GM12878 (cell line): ENCODE results near the gene DNMBP. TPM values are rescaled to one million over a fixed set of nuclear protein-coding genes. Genes with fewer than 3 reads are reported as not detected.
A peak's percentile ranks its signal among the peaks of the same experiment; 100 is the strongest.

Experiments used
- CBFB ChIP-seq: IDR thresholded peaks from 2 replicates; pipeline ENCODE4 v1.6.1; 2016; ENCODE audit warnings: antibody characterized with exemption, low read depth
- EED ChIP-seq: sonication (generic); IDR thresholded peaks from 2 replicates; pipeline ENCODE4 v1.6.1; 2016; ENCODE audit warnings: antibody characterized with exemption, low read depth
- ETV6 ChIP-seq, 2 experiments: fragments of 450-650 bp in 1 of 2; IDR thresholded peaks in 1 of 2; conservative IDR thresholded peaks in 1 of 2; 2 replicates each; pipeline ENCODE4 v1.6.1; 2014; ENCODE audit warnings: antibody characterized with exemption in 1 of 2, borderline replicate concordance in 1 of 2, low read depth in 1 of 2, mild to moderate bottlenecking in 1 of 2, moderate library complexity in 1 of 2
- IKZF1 ChIP-seq: fragments of 450-650 bp; conservative IDR thresholded peaks from 2 replicates; pipeline ENCODE4 v1.6.1; 2017; ENCODE audit warnings: antibody characterized with exemption, mild to moderate bottlenecking
- IKZF2 ChIP-seq, 2 experiments: fragments of 450-650 bp; IDR thresholded peaks; 2 replicates each; pipeline ENCODE4 v1.6.1; 2017; ENCODE audit warnings: mild to moderate bottlenecking in 2 of 2, moderate library complexity in 2 of 2
- MEF2A ChIP-seq: IDR thresholded peaks from 2 replicates; pipeline ENCODE4 v1.6.1; 2011; ENCODE audit warnings: low read depth, mild to moderate bottlenecking, low read length, moderate library complexity; ENCODE audit not compliant: insufficient read depth
- NBN ChIP-seq: fragments of 450-650 bp; IDR thresholded peaks from 2 replicates; pipeline ENCODE4 v1.6.1; 2016
- NFIC ChIP-seq: IDR thresholded peaks from 2 replicates; pipeline ENCODE4 v1.6.1; 2012; ENCODE audit warnings: low read depth, mild to moderate bottlenecking, inconsistent platforms, low read length, moderate library complexity
- RUNX3 ChIP-seq: IDR thresholded peaks from 2 replicates; pipeline ENCODE4 v1.6.1; 2012; ENCODE audit warnings: low read length, inconsistent platforms
- SMARCA5 ChIP-seq: fragments of 450-650 bp; IDR thresholded peaks from 2 replicates; pipeline ENCODE4 v1.6.1; 2017; ENCODE audit warnings: mild to moderate bottlenecking
- SMC3 ChIP-seq: IDR thresholded peaks from 2 replicates; pipeline ENCODE4 v1.6.1; 2011; ENCODE audit warnings: low read length, improper control_type of control experiment, borderline replicate concordance
- SPI1 ChIP-seq: IDR thresholded peaks from 2 replicates; pipeline ENCODE4 v1.6.1; 2011; ENCODE audit warnings: low read depth, mild to moderate bottlenecking, low read length, moderate library complexity, borderline replicate concordance; ENCODE audit not compliant: insufficient read depth
- ZNF384 ChIP-seq: IDR thresholded peaks from 2 replicates; pipeline ENCODE4 v1.6.1; 2012; ENCODE audit warnings: low read depth, mild to moderate bottlenecking, low read length, improper control_type of control experiment, borderline replicate concordance
- polyA plus RNA-seq, 11 experiments: library from polyadenylated mRNA; depleted of rRNA in 4 of 11; unstranded in 6 of 11; stranded (reverse) in 5 of 11; fragments of >200 nt; fragmentation: Nextera tagmentation in 4 of 11; fragmentation: Illumina TruSeq in 1 of 11; extraction: Ambion mirVana in 4 of 11; extraction: Trizol in 1 of 11; gene quantifications; 1 replicate in 1 of 11; 2 replicates in 10 of 11; pipeline versions ENCODE4 v1.2.1 to v1.2.3, GENCODE V29; 2011 to 2016; ENCODE audit warnings: inconsistent platforms in 2 of 11, missing spikeins in 2 of 11, low read depth in 1 of 11
- total RNA-seq, 4 experiments: library from RNA; depleted of rRNA in 3 of 4; stranded (reverse); fragments of >200 nt in 3 of 4; fragmentation: Illumina TruSeq in 1 of 4; extraction: Trizol in 1 of 4; gene quantifications; 2 replicates each; pipeline versions ENCODE4 v1.2.1 to v1.2.3, GENCODE V29; 2013 to 2021
- TF ChIP-seq, protein P1 (sequence below): fragments of 450-650 bp; IDR thresholded peaks from 2 replicates; pipeline ENCODE4 v1.6.1; 2017; ENCODE audit warnings: low read depth, mild to moderate bottlenecking, moderate library complexity
- TF ChIP-seq, protein P2 (sequence below): IDR thresholded peaks from 2 replicates; pipeline ENCODE4 v1.6.1; 2012; ENCODE audit warnings: low read length, inconsistent platforms
- TF ChIP-seq, protein P3 (sequence below): fragments of 450-650 bp; IDR thresholded peaks from 2 replicates; pipeline ENCODE4 v1.6.1; 2017; ENCODE audit warnings: mild to moderate bottlenecking, moderate library complexity
- TF ChIP-seq, protein P4 (sequence below): IDR thresholded peaks from 2 replicates; pipeline ENCODE4 v1.6.1; 2012; ENCODE audit warnings: low read depth, low read length, improper control_type of control experiment
- TF ChIP-seq, protein P5 (sequence below): fragments of 450-650 bp; formaldehyde crosslinking; IDR thresholded peaks from 2 replicates; pipeline ENCODE4 v1.4.0; 2022; ENCODE audit warnings: mild to moderate bottlenecking, moderate library complexity

DNMBP gene
- total and polyA plus RNA-seq, 10 of the 15 experiments (the other 5 are each of a cell fraction or from before 2014, with no cell fraction given): 7.1 to 45.0 (median 22.0) TPM

DNA sequence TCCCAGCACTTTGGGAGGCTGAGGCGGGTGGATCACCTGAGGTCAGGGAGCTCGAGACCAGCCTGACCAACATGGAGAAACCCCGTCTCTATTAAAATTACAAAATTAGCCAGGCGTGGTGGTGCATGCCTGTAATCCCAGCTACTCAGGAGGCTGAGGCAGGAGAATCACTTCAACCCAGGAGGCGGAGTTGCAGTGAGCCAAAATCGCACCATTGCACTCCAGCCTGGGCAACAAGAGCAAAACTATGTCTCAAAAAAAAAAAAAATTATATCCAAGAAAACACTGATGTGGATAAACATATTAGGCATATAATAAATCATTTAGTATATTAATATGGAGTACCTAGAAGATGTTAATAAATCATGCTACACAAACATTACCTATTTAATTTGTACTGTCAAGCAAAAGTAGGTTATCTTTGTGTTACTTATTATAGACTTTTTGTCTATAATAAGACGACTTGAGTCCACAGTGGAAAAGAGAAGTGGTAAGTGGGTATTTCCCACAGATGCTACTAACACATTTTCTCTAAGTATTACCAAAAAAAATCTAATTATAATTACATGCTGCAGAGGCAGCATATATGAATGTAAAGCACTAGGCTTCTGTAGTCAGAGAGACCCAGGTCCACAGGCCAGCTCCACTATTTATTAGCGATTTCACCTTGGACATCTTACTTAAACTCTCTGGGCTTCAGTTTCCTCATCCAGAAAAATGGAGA is 34.5 kb downstream of the DNMBP start (continued):
- TF ChIP-seq IKZF1 (peak; percentile 42; the same call in 1 of the 2 replicates), SMARCA5 (no peak), NFIC (peak; percentile 63), RUNX3 (peak; percentile 72), ETV6 (conservative IDR thresholded peaks at IDR 0.05 in 1 of 2, IDR thresholded peaks at IDR 0.05 in 1 of 2; ENCODE audit: borderline replicate concordance in 1 of 2, low read depth in 1 of 2) (no peak), EED (no peak), NBN (0 out of 2 replicates have a peak, but pooled peaks have one; percentile 33), SPI1 (peak; percentile 85), MEF2A (peak; percentile 92), IKZF2 (IDR thresholded peaks at IDR 0.05) (no peak), ZNF384 (peak; percentile 27; the same call in 1 of the 2 replicates), SMC3 (no peak), CBFB (no peak)
- TF ChIP-seq, protein P1, sequence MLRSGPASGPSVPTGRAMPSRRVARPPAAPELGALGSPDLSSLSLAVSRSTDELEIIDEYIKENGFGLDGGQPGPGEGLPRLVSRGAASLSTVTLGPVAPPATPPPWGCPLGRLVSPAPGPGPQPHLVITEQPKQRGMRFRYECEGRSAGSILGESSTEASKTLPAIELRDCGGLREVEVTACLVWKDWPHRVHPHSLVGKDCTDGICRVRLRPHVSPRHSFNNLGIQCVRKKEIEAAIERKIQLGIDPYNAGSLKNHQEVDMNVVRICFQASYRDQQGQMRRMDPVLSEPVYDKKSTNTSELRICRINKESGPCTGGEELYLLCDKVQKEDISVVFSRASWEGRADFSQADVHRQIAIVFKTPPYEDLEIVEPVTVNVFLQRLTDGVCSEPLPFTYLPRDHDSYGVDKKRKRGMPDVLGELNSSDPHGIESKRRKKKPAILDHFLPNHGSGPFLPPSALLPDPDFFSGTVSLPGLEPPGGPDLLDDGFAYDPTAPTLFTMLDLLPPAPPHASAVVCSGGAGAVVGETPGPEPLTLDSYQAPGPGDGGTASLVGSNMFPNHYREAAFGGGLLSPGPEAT: peak; percentile 77
- TF ChIP-seq, protein P2, sequence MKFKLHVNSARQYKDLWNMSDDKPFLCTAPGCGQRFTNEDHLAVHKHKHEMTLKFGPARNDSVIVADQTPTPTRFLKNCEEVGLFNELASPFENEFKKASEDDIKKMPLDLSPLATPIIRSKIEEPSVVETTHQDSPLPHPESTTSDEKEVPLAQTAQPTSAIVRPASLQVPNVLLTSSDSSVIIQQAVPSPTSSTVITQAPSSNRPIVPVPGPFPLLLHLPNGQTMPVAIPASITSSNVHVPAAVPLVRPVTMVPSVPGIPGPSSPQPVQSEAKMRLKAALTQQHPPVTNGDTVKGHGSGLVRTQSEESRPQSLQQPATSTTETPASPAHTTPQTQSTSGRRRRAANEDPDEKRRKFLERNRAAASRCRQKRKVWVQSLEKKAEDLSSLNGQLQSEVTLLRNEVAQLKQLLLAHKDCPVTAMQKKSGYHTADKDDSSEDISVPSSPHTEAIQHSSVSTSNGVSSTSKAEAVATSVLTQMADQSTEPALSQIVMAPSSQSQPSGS: peak; percentile 48; the same call in 1 of the 2 replicates
- TF ChIP-seq, protein P3, sequence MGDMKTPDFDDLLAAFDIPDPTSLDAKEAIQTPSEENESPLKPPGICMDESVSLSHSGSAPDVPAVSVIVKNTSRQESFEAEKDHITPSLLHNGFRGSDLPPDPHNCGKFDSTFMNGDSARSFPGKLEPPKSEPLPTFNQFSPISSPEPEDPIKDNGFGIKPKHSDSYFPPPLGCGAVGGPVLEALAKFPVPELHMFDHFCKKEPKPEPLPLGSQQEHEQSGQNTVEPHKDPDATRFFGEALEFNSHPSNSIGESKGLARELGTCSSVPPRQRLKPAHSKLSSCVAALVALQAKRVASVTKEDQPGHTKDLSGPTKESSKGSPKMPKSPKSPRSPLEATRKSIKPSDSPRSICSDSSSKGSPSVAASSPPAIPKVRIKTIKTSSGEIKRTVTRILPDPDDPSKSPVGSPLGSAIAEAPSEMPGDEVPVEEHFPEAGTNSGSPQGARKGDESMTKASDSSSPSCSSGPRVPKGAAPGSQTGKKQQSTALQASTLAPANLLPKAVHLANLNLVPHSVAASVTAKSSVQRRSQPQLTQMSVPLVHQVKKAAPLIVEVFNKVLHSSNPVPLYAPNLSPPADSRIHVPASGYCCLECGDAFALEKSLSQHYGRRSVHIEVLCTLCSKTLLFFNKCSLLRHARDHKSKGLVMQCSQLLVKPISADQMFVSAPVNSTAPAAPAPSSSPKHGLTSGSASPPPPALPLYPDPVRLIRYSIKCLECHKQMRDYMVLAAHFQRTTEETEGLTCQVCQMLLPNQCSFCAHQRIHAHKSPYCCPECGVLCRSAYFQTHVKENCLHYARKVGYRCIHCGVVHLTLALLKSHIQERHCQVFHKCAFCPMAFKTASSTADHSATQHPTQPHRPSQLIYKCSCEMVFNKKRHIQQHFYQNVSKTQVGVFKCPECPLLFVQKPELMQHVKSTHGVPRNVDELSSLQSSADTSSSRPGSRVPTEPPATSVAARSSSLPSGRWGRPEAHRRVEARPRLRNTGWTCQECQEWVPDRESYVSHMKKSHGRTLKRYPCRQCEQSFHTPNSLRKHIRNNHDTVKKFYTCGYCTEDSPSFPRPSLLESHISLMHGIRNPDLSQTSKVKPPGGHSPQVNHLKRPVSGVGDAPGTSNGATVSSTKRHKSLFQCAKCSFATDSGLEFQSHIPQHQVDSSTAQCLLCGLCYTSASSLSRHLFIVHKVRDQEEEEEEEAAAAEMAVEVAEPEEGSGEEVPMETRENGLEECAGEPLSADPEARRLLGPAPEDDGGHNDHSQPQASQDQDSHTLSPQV: no peak
- TF ChIP-seq, protein P4, sequence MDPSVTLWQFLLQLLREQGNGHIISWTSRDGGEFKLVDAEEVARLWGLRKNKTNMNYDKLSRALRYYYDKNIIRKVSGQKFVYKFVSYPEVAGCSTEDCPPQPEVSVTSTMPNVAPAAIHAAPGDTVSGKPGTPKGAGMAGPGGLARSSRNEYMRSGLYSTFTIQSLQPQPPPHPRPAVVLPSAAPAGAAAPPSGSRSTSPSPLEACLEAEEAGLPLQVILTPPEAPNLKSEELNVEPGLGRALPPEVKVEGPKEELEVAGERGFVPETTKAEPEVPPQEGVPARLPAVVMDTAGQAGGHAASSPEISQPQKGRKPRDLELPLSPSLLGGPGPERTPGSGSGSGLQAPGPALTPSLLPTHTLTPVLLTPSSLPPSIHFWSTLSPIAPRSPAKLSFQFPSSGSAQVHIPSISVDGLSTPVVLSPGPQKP: no peak
- TF ChIP-seq, protein P5, sequence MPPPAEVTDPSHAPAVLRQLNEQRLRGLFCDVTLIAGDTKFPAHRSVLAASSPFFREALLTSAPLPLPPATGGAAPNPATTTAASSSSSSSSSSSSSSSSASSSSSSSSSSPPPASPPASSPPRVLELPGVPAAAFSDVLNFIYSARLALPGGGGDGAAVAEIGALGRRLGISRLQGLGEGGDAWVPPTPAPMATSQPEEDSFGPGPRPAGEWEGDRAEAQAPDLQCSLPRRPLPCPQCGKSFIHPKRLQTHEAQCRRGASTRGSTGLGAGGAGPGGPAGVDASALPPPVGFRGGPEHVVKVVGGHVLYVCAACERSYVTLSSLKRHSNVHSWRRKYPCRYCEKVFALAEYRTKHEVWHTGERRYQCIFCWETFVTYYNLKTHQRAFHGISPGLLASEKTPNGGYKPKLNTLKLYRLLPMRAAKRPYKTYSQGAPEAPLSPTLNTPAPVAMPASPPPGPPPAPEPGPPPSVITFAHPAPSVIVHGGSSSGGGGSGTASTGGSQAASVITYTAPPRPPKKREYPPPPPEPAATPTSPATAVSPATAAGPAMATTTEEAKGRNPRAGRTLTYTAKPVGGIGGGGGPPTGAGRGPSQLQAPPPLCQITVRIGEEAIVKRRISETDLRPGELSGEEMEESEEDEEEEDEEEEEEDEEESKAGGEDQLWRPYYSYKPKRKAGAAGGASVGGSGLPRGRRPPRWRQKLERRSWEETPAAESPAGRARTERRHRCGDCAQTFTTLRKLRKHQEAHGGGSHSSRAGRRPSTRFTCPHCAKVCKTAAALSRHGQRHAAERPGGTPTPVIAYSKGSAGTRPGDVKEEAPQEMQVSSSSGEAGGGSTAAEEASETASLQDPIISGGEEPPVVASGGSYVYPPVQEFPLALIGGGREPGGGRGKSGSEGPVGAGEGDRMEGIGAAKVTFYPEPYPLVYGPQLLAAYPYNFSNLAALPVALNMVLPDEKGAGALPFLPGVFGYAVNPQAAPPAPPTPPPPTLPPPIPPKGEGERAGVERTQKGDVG (CRISPR knock-in tag): no peak
